Measurements from ENCODE around the gene OXCT1. TPM values are rescaled to one million over a fixed set of nuclear protein-coding genes. Genes with fewer than 3 reads are reported as not detected.

OXCT1 gene
- total RNA-seq, 2 donors from 2014 or later: 44.0 to 44.2 TPM

- no peak for DNase-seq (ENCODE audit: low spot score)
- intact Hi-C loops (cut with DNase I): no loop called here
Measured at GRCh38 chr5:41682641-41683040, 187.6 kb downstream of the OXCT1 start.

- intact Hi-C loops (cut with DNase I): no loop called here
- DNase-seq (ENCODE audit: low spot score): no peak
Measured at GRCh38 chr5:41681840-41682239, 188.4 kb downstream of the OXCT1 start.

Other genes with a start within 250 kb of the OXCT1 start
- 10 to 100 TPM; 31.1 to 33.7 TPM for gene RIMOC1, start 33.9 kb upstream of the OXCT1 start, total RNA-seq
- 10 to 100 TPM; 10.9 to 14.3 TPM for gene FBXO4, start 54.9 kb upstream of the OXCT1 start, total RNA-seq

All from posterior vena cava (tissue), 2 donors.